A549 (cell line): ENCODE results near the gene KLHDC8A. TPM values are rescaled to one million over a fixed set of nuclear protein-coding genes. Genes with fewer than 3 reads are reported as not detected.

Experiments
- BCL3 ChIP-seq: fragments of >200 bp; sonication (Bioruptor Twin); formaldehyde crosslinking; IDR thresholded peaks from 3 replicates; pipeline ENCODE4 v1.6.1; 2016
- CBX8 ChIP-seq: fragments of 200-600 bp; sonication (generic); IDR thresholded peaks from 2 replicates; pipeline ENCODE4 v1.6.1; 2016
- CTCF ChIP-seq: fragments of >200 bp; sonication (Bioruptor Twin); formaldehyde crosslinking; IDR thresholded peaks from 3 replicates; pipeline ENCODE4 v1.5.1; 2016
- EHMT2 ChIP-seq: fragments of 200-600 bp; sonication (generic); IDR thresholded peaks from 2 replicates; pipeline ENCODE4 v1.6.1; 2016; ENCODE audit warnings: antibody characterized with exemption, low read depth, mild to moderate bottlenecking, moderate library complexity
- ELK1 ChIP-seq: fragments of 150-350 bp; IDR thresholded peaks from 2 replicates; pipeline ENCODE4 v1.6.1; 2014; ENCODE audit warnings: low read depth, mild to moderate bottlenecking, low read length
- ESRRA ChIP-seq: fragments of 150-350 bp; IDR thresholded peaks from 2 replicates; pipeline ENCODE4 v1.6.1; 2014; ENCODE audit warnings: mild to moderate bottlenecking, low read length, borderline replicate concordance
- FOSB ChIP-seq: fragments of 250-450 bp; sonication (Bioruptor Pico); IDR thresholded peaks from 2 replicates; pipeline ENCODE4 v1.5.0; 2020; ENCODE audit warnings: mild to moderate bottlenecking, moderate library complexity
- FOSL2 ChIP-seq, 2 experiments: fragments of 450-650 bp in 1 of 2; fragments of >200 bp in 1 of 2; sonication (Bioruptor Twin) in 1 of 2; formaldehyde crosslinking; IDR thresholded peaks; 2 replicates each; pipeline versions ENCODE4 v1.5.0 to v1.6.1; 2016 to 2020; ENCODE audit warnings: mild to moderate bottlenecking in 1 of 2, moderate library complexity in 1 of 2
- FOXS1 ChIP-seq: fragments of 250-450 bp; sonication (Bioruptor Pico); IDR thresholded peaks from 2 replicates; pipeline ENCODE4 v1.5.0; 2020; ENCODE audit warnings: mild to moderate bottlenecking, moderate library complexity
- HEYL ChIP-seq: fragments of 250-450 bp; sonication (Bioruptor Pico); IDR thresholded peaks from 2 replicates; pipeline ENCODE4 v1.8.0; 2021; ENCODE audit warnings: mild to moderate bottlenecking, moderate library complexity
- HOXA7 ChIP-seq: fragments of 250-450 bp; sonication (Bioruptor Pico); IDR thresholded peaks from 2 replicates; pipeline ENCODE4 v1.5.0; 2020; ENCODE audit warnings: mild to moderate bottlenecking, moderate library complexity
- JUNB ChIP-seq: fragments of >200 bp; sonication (Bioruptor Twin); formaldehyde crosslinking; IDR thresholded peaks from 2 replicates; pipeline ENCODE4 v1.6.1; 2016
- KDM5A ChIP-seq: fragments of 200-600 bp; sonication (generic); IDR thresholded peaks from 2 replicates; pipeline ENCODE4 v1.6.1; 2016; ENCODE audit warnings: antibody characterized with exemption, mild to moderate bottlenecking
- MAFK ChIP-seq: fragments of 450-650 bp; IDR thresholded peaks from 2 replicates; pipeline ENCODE4 v1.6.1; 2014; ENCODE audit not compliant: partially characterized antibody
- MAX ChIP-seq: IDR thresholded peaks from 2 replicates; pipeline ENCODE4 v1.6.1; 2012
- MYC ChIP-seq: IDR thresholded peaks from 2 replicates; pipeline ENCODE4 v1.6.1; 2012; ENCODE audit warnings: mild to moderate bottlenecking, inconsistent platforms, low read length, improper control_type of control experiment, borderline replicate concordance
- NFE2L2 ChIP-seq: fragments of 150-350 bp; conservative IDR thresholded peaks from 2 replicates; pipeline ENCODE4 v1.6.1; 2014; ENCODE audit warnings: low read length
- PHF8 ChIP-seq: fragments of 200-600 bp; sonication (generic); IDR thresholded peaks from 2 replicates; pipeline ENCODE4 v1.6.1; 2016; ENCODE audit warnings: low read depth, mild to moderate bottlenecking, antibody characterized with exemption, moderate library complexity, borderline replicate concordance
- RAD21 ChIP-seq, 2 experiments: fragments of >200 bp in 1 of 2; sonication (Bioruptor Twin) in 1 of 2; formaldehyde crosslinking in 1 of 2; IDR thresholded peaks in 1 of 2; conservative IDR thresholded peaks in 1 of 2; 2 replicates in 1 of 2; 3 replicates in 1 of 2; pipeline ENCODE4 v1.6.1; 2012 to 2018; ENCODE audit warnings: inconsistent platforms in 1 of 2
- RARB ChIP-seq: fragments of 250-450 bp; sonication (Bioruptor Pico); IDR thresholded peaks from 2 replicates; pipeline ENCODE4 v1.8.0; 2021; ENCODE audit warnings: mild to moderate bottlenecking, moderate library complexity
- RCOR1 ChIP-seq: fragments of 150-350 bp; IDR thresholded peaks from 2 replicates; pipeline ENCODE4 v1.6.1; 2014; ENCODE audit warnings: antibody characterized with exemption, low read length, low read depth
- SMC3 ChIP-seq: fragments of >200 bp; sonication (Bioruptor Twin); formaldehyde crosslinking; IDR thresholded peaks from 3 replicates; pipeline ENCODE4 v1.6.1; 2018; ENCODE audit warnings: inconsistent platforms
- TFCP2L1 ChIP-seq: fragments of 250-450 bp; sonication (Bioruptor Pico); IDR thresholded peaks from 2 replicates; pipeline ENCODE4 v1.5.0; 2021; ENCODE audit warnings: mild to moderate bottlenecking
- TP53 ChIP-seq: fragments of 250-450 bp; sonication (Bioruptor Pico); IDR thresholded peaks from 2 replicates; pipeline ENCODE4 v1.5.0; 2021; ENCODE audit warnings: mild to moderate bottlenecking, moderate library complexity
- ZC3H11A ChIP-seq: fragments of 450-650 bp; IDR thresholded peaks from 2 replicates; pipeline ENCODE4 v1.6.1; 2014; ENCODE audit warnings: antibody characterized with exemption, mild to moderate bottlenecking
- ZSCAN20 ChIP-seq: fragments of 250-450 bp; sonication (Bioruptor Pico); IDR thresholded peaks from 2 replicates; pipeline ENCODE4 v1.8.0; 2022; ENCODE audit warnings: mild to moderate bottlenecking, moderate library complexity
- polyA plus RNA-seq, 4 experiments: library from polyadenylated mRNA; depleted of rRNA in 3 of 4; stranded (reverse); fragments of >200 nt; fragmentation: RNase III in 1 of 4; extraction: RNeasy Plus Mini Kit Qiagen cat#74134 plus additional on column Dnase treatment in 1 of 4; gene quantifications; 2 replicates in 3 of 4; 3 replicates in 1 of 4; pipeline ENCODE4 v1.2.3, GENCODE V29; 2011 to 2017

The KLHDC8A gene
- polyA plus RNA-seq, 2 of the 4 experiments (the other 2 are of a cell fraction), result 0.34 to 0.40 TPM

- TF ChIP-seq CTCF (peak; percentile 99), HOXA7 (CRISPR knock-in tag) (no peak), EHMT2 (no peak), TFCP2L1 (CRISPR knock-in tag) (no peak), MAFK (peak; percentile 7), MYC (no peak), ESRRA (no peak), RARB (CRISPR knock-in tag) (no peak), ZSCAN20 (CRISPR knock-in tag) (no peak), FOXS1 (CRISPR knock-in tag) (no peak), CBX8 (no peak), SMC3 (peak; percentile 94), PHF8 (no peak), FOSB (CRISPR knock-in tag) (no peak), HEYL (CRISPR knock-in tag) (no peak), RAD21 (conservative IDR thresholded peaks at IDR 0.05 in 1 of 2, IDR thresholded peaks at IDR 0.05 in 1 of 2) (peak; percentile 88 to 92), MAX (0 out of 2 replicates have a peak, but pooled peaks have one; percentile 38), ELK1 (no peak), TP53 (no peak), KDM5A (no peak), JUNB (no peak), ZC3H11A (no peak), BCL3 (no peak), FOSL2 (IDR thresholded peaks at IDR 0.05) (no peak), FOSL2 (CRISPR knock-in tag; IDR thresholded peaks at IDR 0.05) (no peak), RCOR1 (no peak), NFE2L2 (no peak)
- TF ChIP-seq, all 56 proteins: peak for 5
These were observed 21.0 kb downstream of the KLHDC8A start (continued) for GRCh38 chr1:205335692-205336091.
